Activated CD4-positive, CD25-positive, alpha-beta regulatory T cell treated with anti-CD3 and anti-CD28 coated beads, Interleukin-2, amount 50 U/mL, for 72 hours (primary cell): Measurements from ENCODE around the gene CDH2.

Source experiments
- DNase-seq: peaks from one replicate; pipeline ENCODE4 v3.0.0; 2021

The CDH2 gene

GRCh38 chr18:28079883-28080282 lies 97.0 kb downstream of the CDH2 start:
- no peak for DNase-seq

- DNase-seq: no peak
These were observed 98.1 kb downstream of the CDH2 start for GRCh38 chr18:28078849-28079248.

GRCh38 chr18:28078298-28078697 lies 98.6 kb downstream of the CDH2 start:
- no peak for DNase-seq

- DNase-seq: no peak
These were observed 101.4 kb downstream of the CDH2 start for GRCh38 chr18:28075501-28075900.

GRCh38 chr18:28074076-28074475 lies 102.9 kb downstream of the CDH2 start:
- no peak for DNase-seq

- no peak for DNase-seq
These were observed 103.3 kb downstream of the CDH2 start for GRCh38 chr18:28073658-28074057.

- DNase-seq: no peak
These were observed 105.7 kb downstream of the CDH2 start for GRCh38 chr18:28071199-28071598.

GRCh38 chr18:28068207-28068606 lies 108.7 kb downstream of the CDH2 start:
- DNase-seq: no peak

GRCh38 chr18:28067346-28067745 lies 109.6 kb downstream of the CDH2 start:
- no peak for DNase-seq

GRCh38 chr18:28065793-28066186 lies 111.1 kb downstream of the CDH2 start:
- no peak for DNase-seq

GRCh38 chr18:28065031-28065792 lies 111.7 kb downstream of the CDH2 start:
- DNase-seq: no peak

GRCh38 chr18:28063926-28064325 lies 113.0 kb downstream of the CDH2 start:
- DNase-seq: no peak

GRCh38 chr18:28063271-28063761 lies 113.6 kb downstream of the CDH2 start:
- DNase-seq: no peak

GRCh38 chr18:28062443-28062842 lies 114.5 kb downstream of the CDH2 start:
- no peak for DNase-seq

GRCh38 chr18:28059861-28060260 lies 117.1 kb downstream of the CDH2 start:
- no peak for DNase-seq

GRCh38 chr18:28050545-28050944 lies 126.4 kb downstream of the CDH2 start:
- no peak for DNase-seq

GRCh38 chr18:28048612-28049011 lies 128.3 kb downstream of the CDH2 start:
- no peak for DNase-seq

GRCh38 chr18:28045880-28046279 lies 131.1 kb downstream of the CDH2 start:
- no peak for DNase-seq

GRCh38 chr18:28045176-28045810 lies 131.6 kb downstream of the CDH2 start:
- DNase-seq: no peak

- no peak for DNase-seq
These were observed 132.9 kb downstream of the CDH2 start for GRCh38 chr18:28044036-28044435.

- DNase-seq: no peak
These were observed 133.3 kb downstream of the CDH2 start for GRCh38 chr18:28043631-28044030.

- no peak for DNase-seq
These were observed 135.6 kb downstream of the CDH2 start for GRCh38 chr18:28041366-28041765.

- no peak for DNase-seq
These were observed 136.2 kb downstream of the CDH2 start for GRCh38 chr18:28040716-28041115.

- no peak for DNase-seq
These were observed 136.7 kb downstream of the CDH2 start for GRCh38 chr18:28040211-28040610.

- no peak for DNase-seq
These were observed 137.2 kb downstream of the CDH2 start for GRCh38 chr18:28039691-28040090.
